C4-2B (cell line): Measurements from ENCODE around the gene ANKRD9.

Experiments
- ZFX ChIP-seq: fragments of 450-650 bp; IDR thresholded peaks from 2 replicates; pipeline ENCODE4 v1.6.1; 2017
- TF ChIP-seq, protein P1 (sequence below): fragments of 450-650 bp; conservative IDR thresholded peaks from 2 replicates; pipeline ENCODE4 v1.5.1; 2017; ENCODE audit warnings: mild to moderate bottlenecking

DNA sequence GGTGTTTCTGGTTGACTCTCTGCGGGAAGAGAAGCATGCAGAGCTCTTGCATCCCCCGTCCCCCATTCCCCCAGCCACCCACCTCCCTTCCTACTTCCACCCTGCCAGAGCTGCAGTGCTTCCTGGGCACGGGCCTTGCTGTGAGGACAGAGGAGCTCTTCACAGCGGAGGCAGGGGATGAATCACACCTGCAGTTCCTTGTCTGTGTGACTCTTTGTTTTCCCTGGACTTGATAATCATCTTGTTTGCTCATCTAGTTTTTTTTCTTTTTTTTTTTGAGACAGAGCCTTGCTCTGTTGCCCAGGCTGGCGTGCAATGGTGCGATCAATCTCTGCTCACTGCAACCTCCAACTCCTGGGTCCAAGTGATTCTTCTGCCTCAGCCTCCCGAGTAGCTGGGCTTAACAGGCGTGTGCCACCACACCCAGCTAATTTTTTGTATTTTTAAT, 27.8 kb downstream of the ANKRD9 start:
- TF ChIP-seq, protein P1, sequence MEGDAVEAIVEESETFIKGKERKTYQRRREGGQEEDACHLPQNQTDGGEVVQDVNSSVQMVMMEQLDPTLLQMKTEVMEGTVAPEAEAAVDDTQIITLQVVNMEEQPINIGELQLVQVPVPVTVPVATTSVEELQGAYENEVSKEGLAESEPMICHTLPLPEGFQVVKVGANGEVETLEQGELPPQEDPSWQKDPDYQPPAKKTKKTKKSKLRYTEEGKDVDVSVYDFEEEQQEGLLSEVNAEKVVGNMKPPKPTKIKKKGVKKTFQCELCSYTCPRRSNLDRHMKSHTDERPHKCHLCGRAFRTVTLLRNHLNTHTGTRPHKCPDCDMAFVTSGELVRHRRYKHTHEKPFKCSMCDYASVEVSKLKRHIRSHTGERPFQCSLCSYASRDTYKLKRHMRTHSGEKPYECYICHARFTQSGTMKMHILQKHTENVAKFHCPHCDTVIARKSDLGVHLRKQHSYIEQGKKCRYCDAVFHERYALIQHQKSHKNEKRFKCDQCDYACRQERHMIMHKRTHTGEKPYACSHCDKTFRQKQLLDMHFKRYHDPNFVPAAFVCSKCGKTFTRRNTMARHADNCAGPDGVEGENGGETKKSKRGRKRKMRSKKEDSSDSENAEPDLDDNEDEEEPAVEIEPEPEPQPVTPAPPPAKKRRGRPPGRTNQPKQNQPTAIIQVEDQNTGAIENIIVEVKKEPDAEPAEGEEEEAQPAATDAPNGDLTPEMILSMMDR = no peak
- TF ChIP-seq ZFX = no peak
